Dedifferentiated amniotic fluid mesenchymal stem cell (primary cell): ENCODE data around the gene MTMR12.
"Not testable (repeated sequence)": the region's sequence is repeated elsewhere in the genome, so short reads cannot be mapped to it uniquely, and the experiment has no call there.

Experiments
- DNase-seq: peaks from one replicate; pipeline ENCODE4 v3.0.0-alpha.2; 2016; ENCODE audit errors: extremely low spot score

MTMR12 gene

DNA sequence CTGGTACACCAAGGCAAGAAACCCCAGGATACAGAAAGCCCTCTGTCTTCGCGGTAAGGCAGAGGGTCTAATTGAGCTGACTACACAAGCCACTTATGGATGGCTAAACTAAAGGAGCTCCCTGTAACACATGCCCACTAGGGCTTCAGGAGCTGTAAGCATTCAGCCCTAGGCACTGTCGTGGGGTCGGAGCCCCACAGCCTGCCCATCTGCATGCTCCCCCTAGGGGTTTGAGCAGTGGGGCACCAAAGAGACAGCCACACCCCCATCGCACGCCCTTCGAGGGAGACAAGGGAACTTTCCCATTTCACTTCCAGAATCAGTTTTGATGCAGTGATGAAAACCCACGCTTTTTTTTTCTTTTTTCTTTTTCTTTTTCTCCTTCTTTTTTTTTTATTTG lies 11.0 kb upstream of the MTMR12 start:
- DNase-seq: no peak

DNA sequence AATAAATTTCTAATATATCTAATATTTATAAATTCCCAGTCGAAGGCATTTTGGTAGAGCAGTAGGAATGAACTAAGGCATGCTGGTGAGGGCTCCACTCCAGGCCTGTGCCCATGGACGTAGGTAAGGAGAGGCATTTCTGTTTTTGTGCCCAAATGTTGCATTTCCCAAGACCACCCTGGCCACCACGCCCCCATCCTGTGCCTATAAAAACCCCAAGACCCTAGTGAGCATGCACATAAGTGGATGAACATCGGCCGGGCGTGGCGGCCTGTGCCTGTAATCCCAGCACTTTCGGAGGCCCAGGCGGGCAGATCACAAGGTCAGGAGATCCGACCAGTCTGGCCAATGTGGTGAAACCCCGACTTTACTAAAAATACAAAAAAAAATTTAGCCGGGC lies 10.1 kb upstream of the MTMR12 start:
- DNase-seq: no peak

GRCh38 chr5:32321787-32322186 lies 9.0 kb upstream of the MTMR12 start:
- DNase-seq: not testable (repeated sequence)

- DNase-seq: no peak
Observed at GRCh38 chr5:32320576-32320975, 7.8 kb upstream of the MTMR12 start.

- DNase-seq: no peak
Observed at GRCh38 chr5:32319926-32320543, 7.3 kb upstream of the MTMR12 start.

DNA sequence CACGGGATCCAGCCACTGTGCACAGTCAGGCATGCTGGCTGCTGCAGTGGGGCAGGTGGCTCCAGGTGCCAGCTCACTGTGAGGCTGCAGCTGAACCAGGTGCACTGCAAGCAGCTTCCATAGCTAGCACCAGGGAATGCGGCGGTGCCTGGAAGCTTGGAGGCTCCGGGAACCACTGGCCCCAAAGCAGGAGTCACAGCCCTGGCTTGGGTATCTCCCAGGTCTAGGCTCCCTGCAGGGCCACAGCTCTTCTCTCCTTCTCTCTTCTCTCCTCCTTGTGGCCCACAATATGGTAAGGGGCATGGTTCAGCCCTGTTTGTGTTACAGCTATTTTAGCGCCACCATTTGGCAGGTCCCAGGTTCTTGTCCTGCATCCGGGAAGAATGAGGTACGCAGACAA lies 6.7 kb upstream of the MTMR12 start:
- DNase-seq: no peak

DNA sequence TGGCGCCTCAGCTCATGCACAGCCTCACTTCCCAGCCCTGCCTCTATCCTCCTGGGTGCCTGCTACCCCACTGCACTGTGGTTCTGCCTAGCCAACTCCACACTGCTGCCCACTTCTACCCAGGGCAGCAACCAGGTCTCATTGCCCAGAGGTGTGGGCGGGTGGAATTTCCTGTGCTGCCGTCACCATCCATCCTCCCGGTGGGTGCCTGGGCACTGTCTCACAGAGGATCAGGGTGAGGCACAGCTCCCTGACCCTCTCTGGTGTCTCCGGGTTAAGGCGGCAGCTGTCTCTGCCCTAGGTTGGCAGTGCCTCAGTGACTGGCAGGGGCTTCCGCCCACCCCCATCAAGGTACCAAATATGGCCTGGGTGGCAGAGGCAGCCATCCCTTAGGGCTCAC lies 4.3 kb upstream of the MTMR12 start:
- no peak for DNase-seq

DNA sequence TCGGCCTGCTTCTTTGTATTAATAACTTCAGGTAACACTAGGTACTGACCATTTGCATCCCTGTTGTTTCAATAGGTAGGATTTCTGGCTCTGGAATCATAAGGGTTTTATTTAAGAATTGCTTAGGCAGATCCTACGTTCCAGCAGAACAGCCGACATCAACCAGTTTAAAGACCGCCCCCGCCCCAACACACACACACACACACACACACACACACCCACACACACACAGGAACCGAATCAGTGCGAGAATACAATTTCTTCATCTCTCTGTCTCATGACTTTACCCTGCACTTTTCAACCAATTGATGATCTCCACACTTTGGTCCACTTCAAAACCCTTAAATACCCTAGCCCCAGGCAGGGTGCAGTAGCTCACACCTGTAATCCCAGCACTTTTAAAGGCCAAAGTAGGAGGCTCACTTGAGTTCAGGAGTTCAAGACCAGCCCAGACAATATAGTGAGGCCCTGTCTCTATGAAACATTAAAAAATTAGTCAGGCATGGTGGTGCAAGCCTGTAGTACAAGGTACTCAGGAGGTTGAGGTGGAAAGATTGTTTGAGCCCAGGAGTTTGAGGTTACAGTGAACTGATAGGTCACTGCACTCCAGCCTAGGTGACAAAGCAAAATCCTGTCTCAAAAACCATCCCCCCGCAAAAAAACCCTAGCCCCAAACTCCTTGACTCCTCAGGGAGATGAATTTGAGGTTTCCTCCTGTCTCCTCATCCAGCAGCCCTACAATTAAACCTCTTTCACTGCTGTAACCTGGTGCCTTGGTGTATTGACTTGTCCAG lies 2.7 kb upstream of the MTMR12 start:
- DNase-seq: no peak

- DNase-seq: no peak
Observed at GRCh38 chr5:32314658-32315057, 1.9 kb upstream of the MTMR12 start.

DNA sequence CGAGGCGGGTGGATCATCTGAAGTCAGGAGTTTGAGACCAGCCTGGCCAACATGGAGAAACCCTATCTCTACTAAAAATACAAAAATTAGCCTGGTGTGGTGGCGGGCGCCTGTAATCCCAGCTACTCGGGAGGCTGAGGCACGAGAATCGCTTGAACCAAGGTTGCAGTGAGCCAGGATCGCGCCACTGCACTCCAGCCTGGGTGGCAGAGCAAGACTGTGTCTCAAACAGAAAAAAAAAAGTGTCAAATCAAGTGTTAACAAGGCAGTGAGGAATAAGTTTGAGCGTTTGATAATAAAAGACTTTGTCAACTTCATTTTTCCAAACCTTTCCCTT lies 1.4 kb upstream of the MTMR12 start:
- DNase-seq: not testable (repeated sequence)

DNA sequence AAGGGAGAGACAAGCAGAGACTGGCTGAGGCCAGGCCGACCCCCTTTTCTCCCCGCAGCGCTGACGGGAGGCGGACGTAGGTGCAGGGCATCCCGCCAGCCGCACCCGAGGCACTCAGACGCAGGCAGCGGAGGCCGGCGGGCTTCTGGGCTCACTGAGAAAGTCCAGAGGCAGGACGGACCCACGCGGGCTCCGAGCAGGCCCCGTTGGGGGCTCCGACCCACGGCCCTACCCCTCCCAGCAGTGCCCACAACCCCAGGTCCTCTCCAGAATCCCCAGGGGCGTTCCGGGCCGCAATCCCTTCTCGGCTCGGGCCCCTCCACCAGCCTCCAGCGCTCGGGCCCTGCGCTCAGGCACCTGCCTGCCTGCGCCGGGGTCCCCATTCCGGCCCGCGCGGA lies 543 bp downstream of the MTMR12 start:
- DNase-seq: peak; percentile 49

GRCh38 chr5:32311404-32312196 lies 1.1 kb downstream of the MTMR12 start:
- DNase-seq: no peak

- no peak for DNase-seq
Observed at GRCh38 chr5:32309761-32310160, 3.0 kb downstream of the MTMR12 start.

DNA sequence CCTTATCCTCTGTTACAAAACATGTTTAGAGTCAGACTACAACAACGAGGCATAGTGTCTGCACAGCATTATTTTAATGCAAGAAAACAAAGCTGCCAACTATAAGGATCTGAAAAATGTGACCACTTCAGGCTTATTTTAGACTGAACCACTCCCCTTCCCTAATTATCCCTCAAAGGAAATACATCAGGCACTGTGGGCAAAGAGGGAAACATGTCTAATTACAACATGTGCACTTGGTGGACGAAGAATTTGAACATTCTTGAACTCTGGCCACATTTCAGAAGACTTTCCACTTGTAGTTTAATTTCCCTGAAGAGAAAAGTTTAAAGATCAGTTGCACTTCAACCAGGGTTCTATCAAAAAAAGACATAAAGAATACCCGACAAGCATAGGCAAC lies 3.8 kb downstream of the MTMR12 start:
- no peak for DNase-seq

DNA sequence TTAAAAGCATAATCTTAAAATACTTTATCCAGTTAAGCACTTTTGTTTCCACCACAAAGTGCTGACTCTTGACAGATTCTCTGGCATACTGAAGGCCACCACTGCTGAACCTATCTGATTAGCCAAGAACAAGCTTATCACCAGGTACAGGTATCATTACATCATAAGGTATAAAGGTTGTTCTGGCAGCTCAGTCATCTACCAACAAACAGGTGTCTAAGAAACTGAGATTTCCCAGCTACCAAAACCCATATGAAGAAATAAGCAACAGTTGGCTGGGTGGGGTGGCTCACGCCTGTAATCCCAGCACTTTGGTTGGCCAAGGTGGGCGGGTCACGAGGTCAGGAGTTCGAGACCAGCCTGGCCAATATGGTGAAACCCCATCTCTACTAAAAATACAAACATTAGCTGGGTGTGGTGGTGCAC lies 5.0 kb downstream of the MTMR12 start:
- no peak for DNase-seq

GRCh38 chr5:32304622-32305021 lies 8.1 kb downstream of the MTMR12 start:
- DNase-seq: no peak

DNA sequence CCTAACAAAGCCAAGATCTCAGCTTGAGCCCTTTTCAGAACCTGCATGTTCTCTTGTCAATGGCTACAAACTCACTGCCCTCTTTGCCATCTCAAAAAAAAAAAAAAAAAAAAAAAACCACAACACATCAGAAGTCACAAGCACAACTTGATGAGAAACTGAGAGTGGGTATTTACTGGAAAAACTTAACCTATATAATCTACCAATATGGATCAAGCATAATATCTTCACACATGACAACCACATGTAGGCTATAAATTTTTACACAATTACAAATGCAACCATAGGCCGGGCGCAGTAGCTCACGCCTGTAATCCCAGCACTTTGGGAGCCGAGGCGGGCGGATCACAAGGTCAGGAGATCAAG lies 9.0 kb downstream of the MTMR12 start:
- DNase-seq: no peak

DNA sequence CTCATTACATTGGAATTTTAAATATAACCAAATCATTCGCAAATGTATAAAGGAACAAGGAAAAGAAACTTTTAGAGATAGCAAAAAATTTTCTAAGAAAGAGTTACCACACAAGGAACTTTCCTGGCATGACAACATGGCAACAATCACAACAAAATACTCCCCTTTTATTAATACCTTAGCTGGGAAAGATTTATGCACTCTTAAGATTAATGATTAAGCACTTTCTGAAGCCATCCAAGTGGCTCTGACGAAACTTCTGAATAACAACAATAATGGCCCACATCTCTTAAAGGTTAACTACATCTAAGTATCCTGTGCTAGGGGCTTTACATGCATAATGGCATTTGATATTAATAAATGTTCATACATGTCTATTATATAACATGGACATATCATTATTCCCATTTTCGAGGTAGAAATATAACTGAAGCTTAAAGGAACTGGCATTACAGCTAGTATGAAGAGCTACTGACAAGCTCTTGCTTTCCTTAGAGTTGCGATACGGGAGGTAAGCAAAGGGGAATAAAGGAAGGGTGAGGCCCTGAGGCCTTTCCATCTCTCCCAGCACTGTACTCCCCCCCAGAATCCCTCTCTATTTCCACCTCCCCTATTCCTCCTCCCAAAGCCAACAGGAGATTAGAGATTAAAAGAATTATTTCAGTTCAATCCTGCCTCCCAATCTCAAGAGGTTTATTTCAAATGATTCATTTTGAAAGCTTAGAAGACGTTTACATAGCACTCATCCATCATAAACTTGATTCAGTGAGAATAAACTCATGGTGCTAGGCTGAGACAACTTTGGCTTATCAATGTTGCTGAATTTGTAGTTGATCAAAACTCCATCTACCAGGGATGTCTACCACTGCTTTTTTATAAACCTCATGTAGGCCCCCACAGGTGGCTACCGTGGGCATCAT lies 9.6 kb downstream of the MTMR12 start:
- DNase-seq: no peak

DNA sequence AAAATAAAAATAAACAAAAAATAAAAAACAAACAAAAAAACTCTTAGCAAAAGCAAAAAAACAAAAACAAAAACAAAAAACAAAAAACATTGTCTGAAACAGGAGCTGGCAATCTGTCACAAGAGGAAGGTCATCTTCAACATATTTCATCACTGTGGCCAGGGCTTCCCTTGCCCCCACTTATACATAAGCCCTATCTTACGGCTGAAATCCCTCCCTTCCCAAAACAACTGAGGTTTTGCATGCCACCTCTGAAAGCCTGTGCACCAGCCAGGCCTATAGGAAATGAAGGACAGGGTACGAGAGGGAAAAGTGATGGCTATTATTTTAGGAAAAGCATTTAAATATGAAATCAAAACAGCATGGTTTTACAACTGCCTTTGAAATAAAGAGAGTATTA lies 10.8 kb downstream of the MTMR12 start:
- DNase-seq: no peak

DNA sequence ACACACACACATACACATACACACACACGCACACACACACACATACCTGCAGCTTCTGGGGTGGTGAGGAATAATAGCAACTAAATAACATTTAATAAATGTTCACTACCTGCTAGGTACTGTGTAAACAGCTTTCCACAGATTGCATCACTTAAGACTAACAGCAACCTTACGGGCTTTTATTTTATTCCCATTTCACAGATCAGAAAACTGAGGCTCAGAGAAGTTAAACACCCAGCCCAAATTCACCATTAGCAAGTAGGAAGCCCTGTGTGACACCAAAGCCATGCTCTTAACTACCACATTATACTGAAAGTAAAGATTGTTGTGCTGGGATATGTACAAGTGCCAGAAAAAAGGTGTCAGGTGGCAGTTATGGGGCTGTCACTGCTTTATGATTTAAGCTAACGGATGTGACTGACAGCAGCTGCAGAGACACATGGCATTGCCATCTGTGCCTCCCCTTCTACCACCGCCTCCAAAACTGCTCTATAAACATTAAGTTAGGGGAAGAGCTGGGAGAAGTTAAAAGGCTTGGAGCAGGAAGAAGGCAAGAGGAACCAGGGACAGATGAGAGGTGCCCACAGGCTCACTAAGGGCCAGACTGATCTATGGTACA lies 13.6 kb downstream of the MTMR12 start:
- no peak for DNase-seq

DNA sequence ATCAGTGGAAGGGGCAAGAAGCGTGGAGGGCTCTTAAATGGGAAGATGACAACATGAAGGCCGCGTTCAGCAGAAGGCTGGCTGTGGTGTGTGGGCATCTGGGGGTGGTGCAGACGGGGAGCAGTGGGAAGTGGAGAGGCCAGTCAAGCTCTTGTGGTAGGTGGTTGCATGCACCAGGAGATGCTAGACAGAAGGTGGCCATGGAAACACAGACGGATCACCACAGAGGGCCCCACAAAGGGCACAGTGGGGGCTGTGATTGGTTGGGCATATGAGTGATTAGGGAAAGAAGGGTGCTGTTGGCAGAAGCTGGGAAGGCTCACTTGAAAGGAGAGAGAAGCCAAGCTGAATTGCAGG lies 14.7 kb downstream of the MTMR12 start:
- DNase-seq: no peak
